HG02840 (cell line): ENCODE data around the gene KLC4.
"Not testable (repeated sequence)": the region's sequence is repeated elsewhere in the genome, so short reads cannot be mapped to it uniquely, and the experiment has no call there.

ENCODE experiments used
- ATAC-seq: cut with Tn5 transposase; IDR thresholded peaks from one replicate; pipeline ENCODE4 v1.9.1; 2021; ENCODE audit warnings: mild to moderate bottlenecking, moderate library complexity, moderate number of reproducible peaks; ENCODE audit not compliant: unreplicated experiment, low FRiP score

Gene KLC4

GRCh38 chr6:43035495-43036194 is 23.8 kb upstream of the KLC4 start:
- no peak for ATAC-seq

- ATAC-seq: no peak
These were observed 22.7 kb upstream of the KLC4 start for GRCh38 chr6:43036712-43037111.

GRCh38 chr6:43037197-43037596 is 22.2 kb upstream of the KLC4 start:
- no peak for ATAC-seq

- ATAC-seq: no peak
These were observed 21.7 kb upstream of the KLC4 start for GRCh38 chr6:43037706-43038105.

- ATAC-seq: no peak
These were observed 20.7 kb upstream of the KLC4 start for GRCh38 chr6:43038727-43039126.

GRCh38 chr6:43040542-43041257 is 18.7 kb upstream of the KLC4 start:
- ATAC-seq: no peak

- ATAC-seq: not testable (repeated sequence)
These were observed 18.0 kb upstream of the KLC4 start for GRCh38 chr6:43041475-43041874.

GRCh38 chr6:43043310-43043709 is 16.1 kb upstream of the KLC4 start:
- no peak for ATAC-seq

GRCh38 chr6:43045371-43045930 is 14.0 kb upstream of the KLC4 start:
- no peak for ATAC-seq

- no peak for ATAC-seq
These were observed 11.4 kb upstream of the KLC4 start for GRCh38 chr6:43047998-43048397.

- no peak for ATAC-seq
These were observed 8.4 kb upstream of the KLC4 start for GRCh38 chr6:43050981-43051380.

- ATAC-seq: no peak
These were observed 7.1 kb upstream of the KLC4 start for GRCh38 chr6:43052225-43052841.

GRCh38 chr6:43052842-43053544 is 6.4 kb upstream of the KLC4 start:
- ATAC-seq: peak; percentile 17

GRCh38 chr6:43053545-43054205 is 5.8 kb upstream of the KLC4 start, which contains the start of gene CUL7:
Gene CUL7, minus strand, starts transcription at chr6:43053851. Its CDS starts 1,063 bp downstream, at chr6:43052788.
- peak; percentile 71 for ATAC-seq

- ATAC-seq: no peak
These were observed 5.1 kb upstream of the KLC4 start for GRCh38 chr6:43054206-43054943.

GRCh38 chr6:43055966-43056365 is 3.5 kb upstream of the KLC4 start:
- no peak for ATAC-seq

GRCh38 chr6:43058531-43058930 is 900 bp upstream of the KLC4 start:
- ATAC-seq: no peak

- ATAC-seq: no peak
These were observed 763 bp downstream of the KLC4 start for GRCh38 chr6:43060034-43060754.
